Activated gamma-delta T cell treated with Interleukin-2 at 50 U/mL for 16 hours (primary cell): ENCODE data around the gene MARCHF3.

ENCODE experiments used
- DNase-seq: peaks from one replicate; pipeline ENCODE4 v3.0.0-alpha.2; 2020

Gene MARCHF3

GRCh38 chr5:126982202-126982601, 48.2 kb downstream of the MARCHF3 start:
- no peak for DNase-seq

DNA sequence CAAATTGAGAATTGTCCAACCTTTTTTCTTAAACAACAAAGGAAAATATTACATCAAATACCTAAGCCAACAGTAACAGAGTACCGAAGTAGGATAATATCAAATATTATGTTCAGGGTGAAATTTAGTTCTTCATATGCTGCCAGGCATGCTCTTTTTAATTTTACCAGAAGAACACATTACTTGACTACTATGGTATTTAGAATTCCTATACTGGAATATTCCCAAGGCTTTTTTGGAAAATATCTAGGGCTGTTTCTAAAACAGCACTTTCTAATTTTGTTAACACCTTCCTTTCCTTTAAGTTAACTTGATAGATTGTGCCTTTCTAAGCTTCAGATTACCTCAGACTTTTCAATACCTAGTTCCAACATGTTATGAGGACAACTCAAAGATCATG, 48.7 kb downstream of the MARCHF3 start:
- no peak for DNase-seq

DNA sequence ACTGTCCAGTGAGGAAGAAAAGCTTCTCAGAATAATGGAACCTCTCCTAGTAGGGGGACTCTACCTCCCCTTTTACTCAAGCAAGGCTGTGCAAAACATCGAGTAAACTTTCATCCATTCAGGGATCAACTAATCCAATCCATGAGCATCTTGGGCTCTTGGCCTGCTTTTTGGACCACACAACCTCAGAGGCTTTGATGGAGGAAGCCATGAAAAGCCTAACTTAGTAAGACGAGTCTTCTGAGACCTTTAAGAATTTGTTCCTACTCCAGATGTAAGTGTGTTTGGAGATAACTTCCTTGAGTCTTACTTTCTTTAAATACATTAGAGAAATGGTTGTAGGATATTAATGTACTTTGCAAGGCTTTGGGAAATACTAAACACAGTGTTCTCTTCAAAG, 49.1 kb downstream of the MARCHF3 start:
- DNase-seq, result no peak

- DNase-seq, result no peak
Measured at GRCh38 chr5:126978258-126978657, 52.1 kb downstream of the MARCHF3 start.

DNA sequence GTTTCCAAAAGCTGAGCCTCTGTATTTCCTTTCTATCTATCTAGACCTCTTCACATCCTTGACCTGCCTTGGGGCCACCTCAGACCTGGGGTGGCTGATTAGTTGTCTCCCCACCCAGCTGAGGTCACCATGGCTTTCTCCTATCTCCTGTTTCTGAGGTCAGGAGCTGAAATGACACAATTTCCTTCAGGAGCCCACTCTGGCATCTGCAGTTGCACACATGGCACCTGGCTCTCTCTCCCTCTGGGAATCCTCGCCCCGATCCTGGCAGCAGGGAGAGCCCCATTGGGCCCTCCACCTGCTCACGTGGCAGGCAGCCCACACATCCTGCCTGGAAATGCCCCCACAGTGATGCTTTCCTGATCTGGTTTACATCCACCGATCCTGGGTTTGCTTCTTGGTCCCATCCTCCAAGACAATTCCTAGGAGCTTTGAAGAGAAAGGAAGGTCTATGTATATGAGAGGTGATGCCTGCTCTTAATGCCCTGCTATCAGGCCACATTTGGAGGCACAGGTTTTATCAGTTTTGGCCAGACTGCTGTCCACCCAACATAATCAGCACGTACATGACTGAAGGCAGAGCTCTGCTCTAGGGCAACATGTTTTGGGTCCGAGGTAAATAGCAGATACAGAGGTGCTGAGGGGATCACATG, 53.7 kb downstream of the MARCHF3 start:
- no peak for DNase-seq

- no peak for DNase-seq
Measured at GRCh38 chr5:126975796-126976195, 54.6 kb downstream of the MARCHF3 start.

DNA sequence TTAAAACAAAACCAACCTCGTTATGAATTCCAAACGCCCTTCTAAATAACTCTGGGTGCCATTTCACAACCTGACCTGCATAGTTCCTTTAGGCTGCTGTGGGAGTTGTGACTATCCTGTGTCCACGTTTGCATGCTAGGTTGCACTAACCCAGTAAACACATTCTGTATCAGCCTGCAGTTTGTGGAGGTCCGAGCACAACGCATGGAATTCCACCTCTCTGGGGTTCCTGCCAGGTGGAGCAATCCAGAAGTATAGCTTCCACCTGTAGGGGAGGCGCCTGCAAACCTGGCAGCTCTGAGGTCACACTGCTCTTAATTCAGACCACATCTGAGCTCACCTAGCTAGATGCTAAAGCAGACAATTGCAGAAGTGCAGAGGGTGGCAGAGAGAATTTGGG, 57.2 kb downstream of the MARCHF3 start:
- no peak for DNase-seq

DNA sequence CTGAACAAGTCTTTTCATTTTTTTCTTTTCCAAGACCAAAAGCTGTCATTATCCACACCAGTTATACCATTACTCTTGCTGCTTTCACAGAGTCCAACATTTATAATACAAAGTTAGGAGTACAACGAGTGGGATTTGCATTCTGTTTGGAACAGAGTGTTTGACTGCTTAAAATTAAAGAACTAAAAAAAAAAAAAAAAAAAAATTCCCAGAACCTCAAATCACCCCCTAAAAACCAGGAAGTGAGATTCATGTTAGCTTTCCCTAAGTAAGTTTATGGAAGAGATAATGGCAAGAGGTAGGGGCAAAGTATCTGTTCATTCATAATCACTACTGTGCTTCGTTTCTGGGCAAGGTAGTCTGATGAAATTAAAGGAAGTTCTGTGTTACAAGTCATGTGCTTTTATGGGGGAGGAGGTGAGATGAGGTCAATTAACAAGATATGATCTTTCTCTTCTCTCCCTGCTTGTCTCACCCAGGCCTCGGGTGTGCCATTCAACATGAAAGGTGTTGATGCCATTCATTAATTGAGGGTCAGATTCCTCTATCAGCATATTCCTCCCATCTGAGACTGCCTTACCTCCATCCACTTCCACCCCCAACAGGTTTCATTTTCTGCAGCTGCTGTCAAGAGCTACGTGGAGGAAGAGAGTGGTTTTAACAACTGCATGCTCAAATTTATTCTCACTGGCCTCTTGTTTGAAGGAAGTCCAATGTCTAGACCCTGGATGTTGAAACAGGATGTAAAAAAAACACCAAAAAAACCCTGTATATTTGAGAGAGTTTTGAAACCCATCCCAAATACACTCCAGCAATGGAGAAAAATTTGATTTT, 58.1 kb downstream of the MARCHF3 start:
- DNase-seq, result peak; percentile 12

DNA sequence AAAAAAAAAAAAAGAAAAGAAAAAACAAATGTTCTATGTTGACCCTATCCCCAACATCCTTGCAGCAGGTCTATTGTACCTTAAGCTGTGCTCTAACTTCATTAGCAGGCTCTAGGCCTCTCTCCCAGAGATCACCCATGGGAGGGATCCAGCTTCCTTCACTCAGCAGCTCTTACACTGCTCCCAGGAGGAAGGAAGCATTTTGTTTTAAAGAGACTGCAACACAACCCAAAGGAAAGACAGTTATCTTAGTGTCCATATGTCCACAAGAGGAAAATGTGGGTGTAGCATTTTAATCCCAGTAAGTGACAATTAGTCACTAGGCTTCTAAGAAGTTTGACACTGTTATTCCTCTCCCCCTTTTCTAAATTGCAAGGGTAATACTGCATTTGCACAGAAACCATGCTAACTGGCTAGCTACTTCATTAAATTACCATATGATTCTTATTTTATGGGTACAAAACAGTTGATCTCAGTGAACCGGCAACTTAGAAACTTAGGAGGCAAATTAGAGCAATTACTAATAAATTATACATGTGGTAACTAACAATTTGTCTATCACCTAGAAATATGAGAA, 58.8 kb downstream of the MARCHF3 start:
- no peak for DNase-seq

- no peak for DNase-seq
Measured at GRCh38 chr5:126970517-126971017, 59.8 kb downstream of the MARCHF3 start.

DNA sequence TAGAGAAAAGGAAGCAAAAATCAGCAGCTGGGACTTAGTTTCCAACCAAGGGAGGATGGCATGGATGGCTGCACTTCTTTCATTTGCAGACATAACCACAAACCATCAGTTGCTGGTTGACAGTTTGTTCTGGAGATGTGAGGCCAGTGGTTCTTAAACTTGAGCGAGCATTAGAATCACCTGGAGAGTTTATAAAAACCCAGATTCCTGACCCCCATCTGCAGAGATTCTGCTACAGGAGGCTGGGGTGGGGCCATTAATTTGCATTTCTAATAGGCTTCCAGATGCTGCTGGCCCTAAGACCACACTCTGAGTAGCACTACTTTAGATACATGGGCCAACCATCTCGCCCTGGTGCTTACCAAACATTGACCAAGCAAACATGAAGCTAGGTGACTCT, 60.8 kb downstream of the MARCHF3 start:
- no peak for DNase-seq

GRCh38 chr5:126967808-126968466, 62.4 kb downstream of the MARCHF3 start:
- no peak for DNase-seq

GRCh38 chr5:126965487-126965886, 64.9 kb downstream of the MARCHF3 start:
- DNase-seq, result no peak

DNA sequence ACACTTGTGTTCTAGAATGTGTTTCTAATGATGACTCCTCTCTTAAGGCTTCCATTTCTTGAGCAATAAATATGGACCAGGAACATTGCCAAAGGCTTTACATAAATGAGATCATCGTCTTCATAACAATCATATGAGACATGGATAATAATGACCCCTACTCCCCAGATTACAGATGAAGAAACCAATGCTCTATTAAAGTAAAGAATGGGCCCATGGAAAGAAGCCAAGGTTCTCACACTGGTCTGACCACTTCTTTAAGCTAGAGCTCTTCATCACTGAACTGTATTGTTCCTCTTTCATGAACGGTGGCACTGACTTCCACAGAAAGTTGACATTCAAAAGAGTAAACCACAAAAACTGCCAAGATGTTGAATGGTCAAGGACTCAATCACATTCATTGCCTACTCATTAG, 65.3 kb downstream of the MARCHF3 start:
- no peak for DNase-seq

GRCh38 chr5:126963822-126964375, 66.5 kb downstream of the MARCHF3 start:
- no peak for DNase-seq

- no peak for DNase-seq
Measured at GRCh38 chr5:126961702-126962101, 68.7 kb downstream of the MARCHF3 start.

DNA sequence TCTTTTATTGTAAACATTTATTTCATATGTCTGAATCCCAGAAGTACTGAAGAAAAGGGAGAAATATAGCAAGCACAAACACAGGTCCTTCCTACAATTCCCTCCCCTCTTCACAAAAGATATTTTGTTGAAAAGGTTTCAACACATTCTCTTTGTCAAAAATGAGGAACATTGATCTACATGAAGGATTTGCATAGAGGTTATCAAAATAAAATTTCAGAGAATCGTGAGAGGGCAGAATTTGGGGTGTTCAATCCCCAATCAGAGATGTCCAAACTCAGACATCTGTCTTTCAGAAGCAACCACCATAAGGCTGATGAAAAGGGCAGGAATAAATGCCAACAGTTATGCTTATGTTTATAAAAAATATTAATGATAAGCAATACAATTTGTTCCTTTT, 69.2 kb downstream of the MARCHF3 start:
- no peak for DNase-seq

GRCh38 chr5:126959188-126959587, 71.2 kb downstream of the MARCHF3 start:
- DNase-seq, result no peak

DNA sequence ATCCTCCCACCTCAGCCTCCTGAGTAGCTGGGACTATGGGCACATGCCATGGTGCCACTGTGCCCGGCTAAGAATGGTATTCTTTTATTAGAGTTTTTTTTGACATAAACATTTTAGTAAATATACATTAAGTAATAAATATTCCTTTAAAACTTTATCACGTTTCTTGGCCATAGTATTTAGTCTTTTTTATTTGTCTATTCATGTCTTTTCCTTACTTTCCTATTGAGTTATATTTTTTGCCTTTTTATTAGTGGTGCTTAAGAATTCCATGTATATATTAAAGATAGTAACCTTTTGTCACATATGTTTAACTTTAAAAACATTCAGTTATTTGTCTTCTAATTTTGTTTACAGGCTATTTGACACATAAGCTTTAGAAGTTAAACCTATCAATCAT, 73.4 kb downstream of the MARCHF3 start:
- no peak for DNase-seq

DNA sequence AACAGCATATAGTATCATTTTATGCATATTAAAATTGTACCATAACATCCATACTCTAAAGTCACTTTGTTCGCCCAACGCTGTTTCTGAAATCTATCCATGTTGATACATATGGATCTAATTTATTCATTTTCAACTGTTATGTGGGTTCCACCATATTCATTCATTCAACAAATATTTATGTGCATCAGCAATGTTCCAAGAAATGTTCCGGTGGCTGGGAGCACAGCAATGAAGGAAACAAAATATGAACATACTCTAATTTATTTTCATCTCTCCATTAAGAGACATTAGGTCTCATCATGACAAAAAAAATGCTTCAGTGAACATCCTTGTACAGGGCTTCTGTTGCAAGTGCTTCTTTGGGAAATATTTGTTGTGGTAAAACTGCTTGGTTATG, 75.4 kb downstream of the MARCHF3 start:
- no peak for DNase-seq

GRCh38 chr5:126953640-126954039, 76.7 kb downstream of the MARCHF3 start:
- DNase-seq, result no peak

- no peak for DNase-seq
Measured at GRCh38 chr5:126949475-126949874, 80.9 kb downstream of the MARCHF3 start.

DNA sequence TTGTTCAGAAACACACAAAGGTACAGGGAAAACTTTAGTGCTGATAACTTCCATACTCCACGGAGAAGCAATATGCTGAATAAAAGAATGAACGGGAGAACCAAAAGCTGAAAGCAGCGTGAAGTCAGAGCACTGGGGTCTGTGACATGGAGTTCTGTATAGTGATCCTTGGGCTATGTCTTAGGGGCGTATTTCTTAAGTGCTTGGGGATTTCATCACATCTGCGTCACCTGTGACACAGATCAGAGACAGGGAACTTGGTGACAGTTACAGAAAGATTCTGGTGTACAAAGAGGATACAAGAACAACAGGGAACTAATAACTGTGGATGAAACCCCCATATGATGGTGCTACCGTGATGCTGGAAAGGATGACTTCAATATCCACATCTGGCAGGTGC, 81.9 kb downstream of the MARCHF3 start:
- no peak for DNase-seq
